Loucy (cell line): Measurements from ENCODE around the gene CCL5.

Experiments
- H2AFZ ChIP-seq: fragments of 200-600 bp; sonication (generic); 2 replicates; pipeline ENCODE4 v1.6.0; 2016; ENCODE audit warnings: antibody characterized with exemption, mild to moderate bottlenecking, low read length, moderate library complexity
- H3F3A ChIP-seq: fragments of 200-600 bp; 2 replicates; pipeline ENCODE4 v1.6.0; 2016; ENCODE audit warnings: antibody characterized with exemption, low read depth, mild to moderate bottlenecking
- H3K27me3 ChIP-seq: fragments of 200-600 bp; sonication (generic); 2 replicates; pipeline ENCODE4 v1.6.1; 2014; ENCODE audit warnings: low read length, mild to moderate bottlenecking; ENCODE audit not compliant: insufficient read depth, poor library complexity, severe bottlenecking
- H3K36me3 ChIP-seq: fragments of 200-600 bp; sonication (generic); 2 replicates; pipeline ENCODE4 v1.6.1; 2016; ENCODE audit warnings: low read length; ENCODE audit not compliant: insufficient read depth
- H3K4me1 ChIP-seq: fragments of 200-600 bp; sonication (generic); 2 replicates; pipeline ENCODE4 v1.5.1; 2014; ENCODE audit warnings: low read length, mild to moderate bottlenecking; ENCODE audit not compliant: insufficient read depth, poor library complexity, severe bottlenecking
- H3K4me2 ChIP-seq: fragments of 200-600 bp; sonication (generic); 2 replicates; pipeline ENCODE4 v1.6.0; 2014; ENCODE audit warnings: antibody characterized with exemption, low read length, low read depth, mild to moderate bottlenecking; ENCODE audit not compliant: poor library complexity, severe bottlenecking
- H3K4me3 ChIP-seq: fragments of 200-600 bp; sonication (generic); 2 replicates; pipeline ENCODE4 v1.5.1; 2014; ENCODE audit warnings: low read length, mild to moderate bottlenecking, mixed read lengths; ENCODE audit not compliant: poor library complexity, severe bottlenecking
- H3K79me2 ChIP-seq: fragments of 200-600 bp; sonication (generic); 2 replicates; pipeline ENCODE4 v1.6.1; 2014; ENCODE audit warnings: low read length; ENCODE audit not compliant: insufficient read depth
- H3K9ac ChIP-seq: fragments of 200-600 bp; sonication (generic); 2 replicates; pipeline ENCODE4 v1.6.0; 2014; ENCODE audit warnings: mild to moderate bottlenecking, low read depth, low read length, moderate library complexity; ENCODE audit not compliant: poor library complexity, severe bottlenecking
- H3K9me2 ChIP-seq: fragments of 200-600 bp; sonication (generic); replicated peaks from 2 replicates; pipeline ENCODE4 v1.6.1; 2016; ENCODE audit warnings: low read depth, low read length, mixed read lengths
- H3K9me3 ChIP-seq: fragments of 200-600 bp; sonication (generic); 2 replicates; pipeline ENCODE4 v1.6.1; 2014; ENCODE audit warnings: mild to moderate bottlenecking, antibody characterized with exemption, low read length, low read depth; ENCODE audit not compliant: insufficient read depth
- H4K20me1 ChIP-seq: fragments of 200-600 bp; sonication (generic); 2 replicates; pipeline ENCODE4 v1.6.0; 2014; ENCODE audit warnings: antibody characterized with exemption, low read length, mild to moderate bottlenecking; ENCODE audit not compliant: insufficient read depth, poor library complexity, severe bottlenecking
- CTCF ChIP-seq: fragments of 200-600 bp; sonication (generic); conservative IDR thresholded peaks from 2 replicates; pipeline ENCODE4 v1.5.1; 2014; ENCODE audit warnings: mild to moderate bottlenecking, antibody characterized with exemption, low read length
- EZH2phosphoT487 ChIP-seq: fragments of 200-600 bp; IDR thresholded peaks from 2 replicates; pipeline ENCODE4 v1.6.1; 2018; ENCODE audit warnings: antibody characterized with exemption, mild to moderate bottlenecking, moderate library complexity, borderline replicate concordance

CCL5 gene

GRCh38 chr17:35920229-35920628 lies 40.1 kb upstream of the CCL5 start:
- H2AFZ ChIP-seq = no peak overlapping the region
- no peaks in the 10 kb centered on the region for H3K79me2 ChIP-seq
- H3K9ac ChIP-seq = no peak overlapping the region
- no peaks in the 10 kb centered on the region for H3K27me3 ChIP-seq
- no peaks in the 10 kb centered on the region for H3K9me2 ChIP-seq
- no peak overlapping the region for H3K4me2 ChIP-seq
- no peaks in the 10 kb centered on the region for H3F3A ChIP-seq
- no peaks in the 10 kb centered on the region for H4K20me1 ChIP-seq
- no peak for TF ChIP-seq CTCF
- no peak for TF ChIP-seq EZH2phosphoT487
- no peak overlapping the region for H3K4me3 ChIP-seq
- no peaks in the 10 kb centered on the region for H3K36me3 ChIP-seq
- H3K9me3 ChIP-seq = no peaks in the 10 kb centered on the region
- H3K4me1 ChIP-seq = peaks cover 15% of the 10 kb centered on the region

- Histone ChIP-seq H3K4me1 (peaks cover 15% of the 10 kb centered on the region), H3K4me2 (peak overlapping the region; percentile 17)
- no peak for TF ChIP-seq EZH2phosphoT487
- no peak for TF ChIP-seq CTCF
Observed at GRCh38 chr17:35918665-35919064, 38.5 kb upstream of the CCL5 start.

GRCh38 chr17:35917519-35918213 lies 37.5 kb upstream of the CCL5 start:
- Histone ChIP-seq H3K4me1 (peaks cover 15% of the 10 kb centered on the region), H2AFZ (no peak overlapping the region), H3K79me2 (no peaks in the 10 kb centered on the region), H3F3A (no peaks in the 10 kb centered on the region), H3K4me2 (no peak overlapping the region), H3K36me3 (no peaks in the 10 kb centered on the region), H3K9ac (no peak overlapping the region), H3K4me3 (no peak overlapping the region), H3K27me3 (no peaks in the 10 kb centered on the region), H3K9me3 (no peaks in the 10 kb centered on the region), H4K20me1 (no peaks in the 10 kb centered on the region), H3K9me2 (no peaks in the 10 kb centered on the region)
- TF ChIP-seq EZH2phosphoT487 = no peak
- no peak for TF ChIP-seq CTCF

More at GRCh38 chr17:35918665-35919064, 38.5 kb upstream of the CCL5 start:
- Histone ChIP-seq H3K36me3 (no peaks in the 10 kb centered on the region), H3K9me2 (no peaks in the 10 kb centered on the region), H3K9me3 (no peaks in the 10 kb centered on the region), H3K79me2 (no peaks in the 10 kb centered on the region), H3K27me3 (no peaks in the 10 kb centered on the region), H3K9ac (no peak overlapping the region), H2AFZ (no peak overlapping the region), H3F3A (no peaks in the 10 kb centered on the region), H4K20me1 (no peaks in the 10 kb centered on the region), H3K4me3 (no peak overlapping the region)
